Measurements from ENCODE around the gene PPP6R3.

DNA sequence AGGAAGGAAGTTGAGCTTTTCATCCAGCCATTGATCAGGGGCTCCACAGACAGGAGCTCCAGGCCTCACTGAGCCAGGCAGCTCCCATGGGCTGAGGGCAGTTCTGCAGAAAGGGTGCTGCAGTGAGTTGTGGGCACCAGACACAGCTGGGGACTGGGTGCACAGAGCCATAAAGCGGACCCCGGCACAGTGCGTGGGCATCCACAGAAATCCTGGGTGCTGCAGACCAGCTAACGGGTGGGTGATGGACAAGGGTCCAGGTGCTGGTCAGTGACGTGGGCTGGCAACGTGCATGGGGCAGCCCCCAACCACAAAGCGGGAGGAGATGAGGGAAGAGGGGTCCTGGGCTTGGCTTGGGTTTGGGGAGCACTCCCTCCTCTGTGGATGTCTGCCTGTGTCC lies 204.4 kb downstream of the PPP6R3 start:
- TF ChIP-seq, protein P1, sequence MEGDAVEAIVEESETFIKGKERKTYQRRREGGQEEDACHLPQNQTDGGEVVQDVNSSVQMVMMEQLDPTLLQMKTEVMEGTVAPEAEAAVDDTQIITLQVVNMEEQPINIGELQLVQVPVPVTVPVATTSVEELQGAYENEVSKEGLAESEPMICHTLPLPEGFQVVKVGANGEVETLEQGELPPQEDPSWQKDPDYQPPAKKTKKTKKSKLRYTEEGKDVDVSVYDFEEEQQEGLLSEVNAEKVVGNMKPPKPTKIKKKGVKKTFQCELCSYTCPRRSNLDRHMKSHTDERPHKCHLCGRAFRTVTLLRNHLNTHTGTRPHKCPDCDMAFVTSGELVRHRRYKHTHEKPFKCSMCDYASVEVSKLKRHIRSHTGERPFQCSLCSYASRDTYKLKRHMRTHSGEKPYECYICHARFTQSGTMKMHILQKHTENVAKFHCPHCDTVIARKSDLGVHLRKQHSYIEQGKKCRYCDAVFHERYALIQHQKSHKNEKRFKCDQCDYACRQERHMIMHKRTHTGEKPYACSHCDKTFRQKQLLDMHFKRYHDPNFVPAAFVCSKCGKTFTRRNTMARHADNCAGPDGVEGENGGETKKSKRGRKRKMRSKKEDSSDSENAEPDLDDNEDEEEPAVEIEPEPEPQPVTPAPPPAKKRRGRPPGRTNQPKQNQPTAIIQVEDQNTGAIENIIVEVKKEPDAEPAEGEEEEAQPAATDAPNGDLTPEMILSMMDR (IDR thresholded peaks at IDR 0.05) = no peak
- TF ChIP-seq POLR2A (IDR thresholded peaks at IDR 0.05) = no peak

Data from heart left ventricle (tissue), 13 donors.